Cardiac muscle cell (in vitro differentiated cells and primary cell): ENCODE results near the gene CKMT2. TPM values are rescaled to one million over a fixed set of nuclear protein-coding genes. Genes with fewer than 3 reads are reported as not detected.

ENCODE experiments used
- DNase-seq, 2 donors: peaks; one replicate each; pipeline versions ENCODE4 v3.0.0 to v3.0.0-alpha.2; 2010 to 2017; ENCODE audit warnings: low read depth in 1 of 2, low spot score in 1 of 2
- H3K27ac ChIP-seq: fragments of 200-600 bp; sonication (generic); 2 replicates; pipeline ENCODE4 v1.5.1; 2016
- H3K27me3 ChIP-seq: fragments of 200-600 bp; sonication (generic); 2 replicates; pipeline ENCODE4 v1.6.0; 2016; ENCODE audit warnings: control low read depth
- H3K36me3 ChIP-seq: fragments of 200-600 bp; sonication (generic); 2 replicates; pipeline ENCODE4 v1.5.1; 2016; ENCODE audit warnings: control low read depth
- H3K4me1 ChIP-seq: fragments of 200-600 bp; sonication (generic); 2 replicates; pipeline ENCODE4 v1.8.1; 2017; ENCODE audit warnings: low read depth, mild to moderate bottlenecking, mixed run types
- H3K4me3 ChIP-seq: fragments of 200-600 bp; sonication (generic); 2 replicates; pipeline ENCODE4 v1.5.1; 2016; ENCODE audit warnings: mild to moderate bottlenecking
- H3K9me3 ChIP-seq: fragments of 200-600 bp; sonication (generic); 2 replicates; pipeline ENCODE4 v1.5.1; 2017; ENCODE audit warnings: low read depth, mild to moderate bottlenecking, control low read depth
- CTCF ChIP-seq: IDR thresholded peaks from 2 replicates; pipeline ENCODE4 v1.5.1; 2012; ENCODE audit warnings: low read depth, mild to moderate bottlenecking, low read length
- polyA plus RNA-seq: library from polyadenylated mRNA; unstranded; fragments of >200 nt; fragmentation: Nextera tagmentation; extraction: Ambion mirVana; gene quantifications from 2 replicates; pipeline ENCODE4 v1.2.1, GENCODE V29; 2016
- total RNA-seq: library from RNA; depleted of rRNA; stranded (reverse); fragments of >200 nt; gene quantifications from 2 replicates; pipeline ENCODE4 v1.2.3, GENCODE V29; 2016

The CKMT2 gene
- total and polyA plus RNA-seq, 2 experiments from 2014 or later, result 37.1 to 62.6 TPM

- no peak for TF ChIP-seq CTCF
- H3K27me3 ChIP-seq, result no peaks in the 10 kb centered on the region
- H3K9me3 ChIP-seq, result no peaks in the 10 kb centered on the region
- DNase-seq, result peak in 1 of 2 donors; percentile 16
- H3K36me3 ChIP-seq, result no peaks in the 10 kb centered on the region
- H3K27ac ChIP-seq, result no peak overlapping the region
- H3K4me3 ChIP-seq, result no peak overlapping the region
- H3K4me1 ChIP-seq, result peaks cover 16% of the 10 kb centered on the region
Observed at GRCh38 chr5:81242906-81243436, 9.8 kb downstream of the CKMT2 start.

GRCh38 chr5:81244451-81244850 lies 11.3 kb downstream of the CKMT2 start:
- H3K4me1 ChIP-seq, result peaks cover 16% of the 10 kb centered on the region
- no peaks in the 10 kb centered on the region for H3K27me3 ChIP-seq
- H3K36me3 ChIP-seq, result no peaks in the 10 kb centered on the region
- H3K4me3 ChIP-seq, result no peak overlapping the region
- H3K9me3 ChIP-seq, result no peaks in the 10 kb centered on the region
- no peak overlapping the region for H3K27ac ChIP-seq
- DNase-seq, result no peak
- TF ChIP-seq CTCF, result no peak

GRCh38 chr5:81245871-81246235 lies 12.7 kb downstream of the CKMT2 start:
- Histone ChIP-seq H3K27me3 (no peaks in the 10 kb centered on the region), H3K36me3 (no peaks in the 10 kb centered on the region), H3K4me1 (peaks cover 16% of the 10 kb centered on the region), H3K27ac (peak overlapping the region; percentile 61), H3K4me3 (no peak overlapping the region), H3K9me3 (no peaks in the 10 kb centered on the region)
- peak in 1 of 2 donors; percentile 14 for DNase-seq
- TF ChIP-seq CTCF, result no peak

GRCh38 chr5:81246697-81247096 lies 13.6 kb downstream of the CKMT2 start:
- Histone ChIP-seq H3K27me3 (no peaks in the 10 kb centered on the region), H3K9me3 (no peaks in the 10 kb centered on the region), H3K4me3 (no peak overlapping the region), H3K4me1 (peaks cover 16% of the 10 kb centered on the region), H3K36me3 (no peaks in the 10 kb centered on the region), H3K27ac (peak overlapping the region; percentile 61)
- DNase-seq, result no peak
- TF ChIP-seq CTCF, result no peak

GRCh38 chr5:81247441-81247972 lies 14.4 kb downstream of the CKMT2 start:
- Histone ChIP-seq H3K27ac (no peak overlapping the region), H3K9me3 (no peaks in the 10 kb centered on the region), H3K4me1 (peaks cover 16% of the 10 kb centered on the region), H3K36me3 (no peaks in the 10 kb centered on the region), H3K27me3 (no peaks in the 10 kb centered on the region), H3K4me3 (no peak overlapping the region)
- TF ChIP-seq CTCF, result no peak
- peak in 1 of 2 donors; percentile 67 for DNase-seq
